ENCODE results near the gene MCM7. TPM values are rescaled to one million over a fixed set of nuclear protein-coding genes. Genes with fewer than 3 reads are reported as not detected.

MCM7 gene
- total and polyA plus RNA-seq, 10 of the 15 experiments (the other 5 are each of a cell fraction or from before 2014, with no cell fraction given): 183 to 383 (median 244) TPM

- no TSS peak for BruUV-seq (replicated peaks)
- intact Hi-C loops (cut with micrococcal nuclease; ENCODE audit: unreplicated experiment) (no loop called here), in situ Hi-C loops (cut with MboI) (no loop called here)
- Histone ChIP-seq H3K9me3 (replicated peaks; ENCODE audit: control insufficient read depth, insufficient read depth, low read length) (no peaks in the 10 kb centered on the region), H3K27ac (ENCODE audit: control insufficient read depth, insufficient read depth) (no peak overlapping the region), H3K27me3 (replicated peaks in 1 of 2; ENCODE audit: control insufficient read depth in 2 of 2, insufficient read depth in 2 of 2, low read length in 1 of 2) (no peaks in the 10 kb centered on the region), H3K79me2 (ENCODE audit: control insufficient read depth, insufficient read depth, low read length) (peaks cover 10% of the 10 kb centered on the region), H2AFZ (ENCODE audit: control insufficient read depth, low read depth, low read length) (no peak overlapping the region), H3K36me3 (ENCODE audit: control insufficient read depth in 2 of 2, insufficient read depth in 2 of 2, low read length in 1 of 2) (peaks cover 32 to 43% of the 10 kb centered on the region in 2 experiments), H3K4me2 (ENCODE audit: control insufficient read depth, insufficient read depth) (no peak overlapping the region), H4K20me1 (ENCODE audit: control insufficient read depth, insufficient read depth) (peaks cover 3% of the 10 kb centered on the region; the same call in 1 of the 2 replicates), H3K4me3 (no peak overlapping the region), H3K4me1 (ENCODE audit: control insufficient read depth, insufficient read depth, low read length) (peaks cover 6% of the 10 kb centered on the region), H3K9ac (ENCODE audit: control insufficient read depth, insufficient read depth, low read length) (no peak overlapping the region)
- WGBS (ENCODE audit: insufficient coverage, insufficient replicate concordance, low lambda C conversion rate, missing lambda C conversion rate): 92% methylated on average over 19 of the region's 19 CpGs
- peak; percentile 29 for ATAC-seq
- ChIA-PET CTCF (interaction anchor here (0.6 kb wide), 1 partner anchor 715 kb away, joined by 3 read pairs; no protein-coding TSS in a partner anchor), POLR2A (interaction anchor here (3.9 kb wide), 1 partner anchor 10 kb away, joined by 39 read pairs; the partner anchor contains the start of genes AP4M1 and MCM7), SMC1A (ENCODE audit: uncharacterized antibody, unreplicated experiment) (no interaction called here), RAD21 (ENCODE audit: unreplicated experiment) (interaction anchor here (1.2 kb wide), 1 partner anchor 102 kb away, joined by 3 read pairs; no protein-coding TSS in a partner anchor)
- DNase-seq (ENCODE audit: low read depth, low spot score): no peak
- FAIRE-seq: no peak
- TF ChIP-seq IKZF2 (IDR thresholded peaks at IDR 0.05) (no peak), NBN (IDR thresholded peaks at IDR 0.05) (no peak), CEBPB (IDR thresholded peaks at IDR 0.05; ENCODE audit: borderline replicate concordance in 1 of 2, low read depth in 2 of 2, low read length in 2 of 2) (no peak), ZNF24 (IDR thresholded peaks at IDR 0.05) (no peak), ZBTB11 (CRISPR knock-in tag; IDR thresholded peaks at IDR 0.05) (no peak), POU2F2 (IDR thresholded peaks at IDR 0.05; ENCODE audit: borderline replicate concordance, low read depth, low read length) (peak; percentile 21; the same call in 1 of the 3 replicates), ETV6 (conservative IDR thresholded peaks at IDR 0.05 in 1 of 2, IDR thresholded peaks at IDR 0.05 in 1 of 2; ENCODE audit: borderline replicate concordance in 1 of 2, low read depth in 1 of 2) (no peak), CUX1 (IDR thresholded peaks at IDR 0.05; ENCODE audit: insufficient replicate concordance, low read depth, low read length) (no peak), ZNF622 (IDR thresholded peaks at IDR 0.05) (no peak), SREBF2 (IDR thresholded peaks at IDR 0.05; ENCODE audit: low read length) (no peak), KLF5 (IDR thresholded peaks at IDR 0.05; ENCODE audit: partially characterized antibody) (no peak), CTCF (IDR thresholded peaks at IDR 0.05 in 2 of 3, conservative IDR thresholded peaks at IDR 0.05 in 1 of 3; ENCODE audit: control insufficient read depth in 2 of 3, extremely low read depth in 1 of 3, insufficient read depth in 1 of 3, low read depth in 3 of 3, low read length in 3 of 3) (no peak)
These were observed 9.6 kb downstream of the MCM7 start for GRCh38 chr7:100091411-100092181.
